Smooth muscle cell of bladder (primary cell): ENCODE measurements around the gene KRTAP20-2. TPM values are rescaled to one million over a fixed set of nuclear protein-coding genes. Genes with fewer than 3 reads are reported as not detected.

Experiments
- total RNA-seq: library from RNA; depleted of rRNA; stranded (reverse); fragments of >200 nt; gene quantifications from 2 replicates; pipeline ENCODE4 v1.2.3, GENCODE V29; 2014

The KRTAP20-2 gene
- total RNA-seq, result not detected in 2 replicates

GRCh38 chr21:30634906-30635305, at the start of gene KRTAP20-2:
Gene KRTAP20-2, plus strand, starts transcription at chr21:30635206. Its CDS starts 58 bp downstream, at chr21:30635264.

GRCh38 chr21:30590297-30590696, 44.7 kb upstream of the KRTAP20-2 start, which contains the start of gene KRTAP22-2:
Gene KRTAP22-2, minus strand, starts transcription at chr21:30590397.

GRCh38 chr21:30592140-30592539, 42.9 kb upstream of the KRTAP20-2 start, which contains the start of gene KRTAP6-3:
Gene KRTAP6-3, plus strand, starts transcription at chr21:30592440. Its CDS starts 6 bp downstream, at chr21:30592446.

GRCh38 chr21:30598802-30599201, 36.2 kb upstream of the KRTAP20-2 start, which contains the start of gene KRTAP6-2:
Gene KRTAP6-2, minus strand, starts transcription at chr21:30598902. Its CDS starts 28 bp downstream, at chr21:30598874.

GRCh38 chr21:30600787-30601186, 34.2 kb upstream of the KRTAP20-2 start, which contains the start of gene KRTAP22-1:
Gene KRTAP22-1, plus strand, starts transcription at chr21:30601087.

GRCh38 chr21:30613836-30614235, 21.2 kb upstream of the KRTAP20-2 start, which contains the start of gene KRTAP6-1:
Gene KRTAP6-1, minus strand, starts transcription at chr21:30613930. Its CDS starts 26 bp downstream, at chr21:30613904.

GRCh38 chr21:30616125-30616524, 18.9 kb upstream of the KRTAP20-2 start, which contains the start of gene KRTAP20-1:
Gene KRTAP20-1, plus strand, starts transcription at chr21:30616425. Its CDS starts 30 bp downstream, at chr21:30616455.

GRCh38 chr21:30620522-30620921, 14.5 kb upstream of the KRTAP20-2 start, which contains the start of gene KRTAP20-4:
Gene KRTAP20-4, plus strand, starts transcription at chr21:30620627.

GRCh38 chr21:30642564-30642963, 7.6 kb downstream of the KRTAP20-2 start, which contains the start of gene KRTAP20-3:
Gene KRTAP20-3, plus strand, starts transcription at chr21:30642864.

Other genes starting within 250 kb of the KRTAP20-2 start
- gene KRTAP13-1, start 239.2 kb upstream of the KRTAP20-2 start, total RNA-seq, result not detected in 2 replicates
- not detected in 2 replicates for gene KRTAP13-3, start 209.3 kb upstream of the KRTAP20-2 start, total RNA-seq
- not detected in 2 replicates for gene KRTAP13-4, start 205.0 kb upstream of the KRTAP20-2 start, total RNA-seq
- not detected in 2 replicates for gene KRTAP15-1, start 194.9 kb upstream of the KRTAP20-2 start, total RNA-seq
- not detected in 2 replicates for gene KRTAP19-1, start 154.8 kb upstream of the KRTAP20-2 start, total RNA-seq
- not detected in 2 replicates for gene KRTAP19-2, start 147.8 kb upstream of the KRTAP20-2 start, total RNA-seq
- gene KRTAP19-3, start 143.2 kb upstream of the KRTAP20-2 start, total RNA-seq, result not detected in 2 replicates
- gene KRTAP19-4, start 138.0 kb upstream of the KRTAP20-2 start, total RNA-seq, result not detected in 2 replicates
- not detected in 2 replicates for gene KRTAP19-5, start 133.1 kb upstream of the KRTAP20-2 start, total RNA-seq
- not detected in 2 replicates for gene KRTAP19-6, start 93.3 kb upstream of the KRTAP20-2 start, total RNA-seq
- gene KRTAP19-7, start 73.9 kb upstream of the KRTAP20-2 start, total RNA-seq, result not detected in 2 replicates
- gene KRTAP22-2, start 44.8 kb upstream of the KRTAP20-2 start, total RNA-seq, result not detected in 2 replicates
- gene KRTAP6-3, start 42.8 kb upstream of the KRTAP20-2 start, total RNA-seq, result not detected in 2 replicates
- gene KRTAP6-2, start 36.3 kb upstream of the KRTAP20-2 start, total RNA-seq, result not detected in 2 replicates
- gene KRTAP22-1, start 34.1 kb upstream of the KRTAP20-2 start, total RNA-seq, result not detected in 2 replicates
- not detected in 2 replicates for gene KRTAP6-1, start 21.3 kb upstream of the KRTAP20-2 start, total RNA-seq
- not detected in 2 replicates for gene KRTAP20-1, start 18.8 kb upstream of the KRTAP20-2 start, total RNA-seq
- not detected in 2 replicates for gene KRTAP20-4, start 14.6 kb upstream of the KRTAP20-2 start, total RNA-seq
- not detected in 2 replicates for gene KRTAP20-3, start 7.7 kb downstream of the KRTAP20-2 start, total RNA-seq
- not detected in 2 replicates for gene KRTAP21-3, start 83.6 kb downstream of the KRTAP20-2 start, total RNA-seq
- gene KRTAP21-2, start 112.1 kb downstream of the KRTAP20-2 start, total RNA-seq, result not detected in 2 replicates
- not detected in 2 replicates for gene KRTAP21-1, start 120.2 kb downstream of the KRTAP20-2 start, total RNA-seq
- not detected in 2 replicates for gene KRTAP8-1, start 178.1 kb downstream of the KRTAP20-2 start, total RNA-seq
- not detected in 2 replicates for gene KRTAP7-1, start 194.6 kb downstream of the KRTAP20-2 start, total RNA-seq
- not detected in 2 replicates for gene KRTAP11-1, start 246.4 kb downstream of the KRTAP20-2 start, total RNA-seq